HG03196 (cell line): Measurements from ENCODE around the gene ASAP3.

Experiments used
- ATAC-seq: cut with Tn5 transposase; IDR thresholded peaks from one replicate; pipeline ENCODE4 v1.9.1; 2021; ENCODE audit not compliant: unreplicated experiment

The ASAP3 gene

GRCh38 chr1:23424293-23425192 lies 59.4 kb downstream of the ASAP3 start, which contains the start of gene TCEA3:
TCEA3 (minus strand) TSS chr1:23424748; CDS start chr1:23424633, 115 bp downstream.
- no peak for ATAC-seq

GRCh38 chr1:23423415-23424292 lies 60.3 kb downstream of the ASAP3 start:
- no peak for ATAC-seq

- no peak for ATAC-seq
Measured at GRCh38 chr1:23422941-23423340, 61.0 kb downstream of the ASAP3 start.

- ATAC-seq = no peak
Measured at GRCh38 chr1:23422241-23422877, 61.6 kb downstream of the ASAP3 start.

- ATAC-seq = no peak
Measured at GRCh38 chr1:23421753-23422240, 62.2 kb downstream of the ASAP3 start.

DNA sequence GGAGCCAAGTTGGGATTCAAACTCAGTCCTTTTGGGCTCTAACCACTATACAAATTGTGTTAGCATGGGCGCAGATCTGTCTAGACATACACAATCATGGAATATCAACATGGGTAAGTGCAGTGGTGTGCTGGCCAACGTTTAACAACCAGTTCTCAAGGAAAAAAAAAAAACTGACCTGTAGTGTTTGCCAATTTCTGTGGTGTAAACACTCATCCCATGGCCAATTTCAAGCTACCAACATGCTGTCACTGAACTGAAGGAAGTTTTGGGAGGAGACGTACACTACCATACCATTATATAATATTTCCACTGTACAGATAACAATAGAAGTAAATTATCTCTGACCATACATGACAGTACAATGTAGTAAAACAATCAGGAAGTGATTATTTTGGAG lies 62.6 kb downstream of the ASAP3 start:
- no peak for ATAC-seq

DNA sequence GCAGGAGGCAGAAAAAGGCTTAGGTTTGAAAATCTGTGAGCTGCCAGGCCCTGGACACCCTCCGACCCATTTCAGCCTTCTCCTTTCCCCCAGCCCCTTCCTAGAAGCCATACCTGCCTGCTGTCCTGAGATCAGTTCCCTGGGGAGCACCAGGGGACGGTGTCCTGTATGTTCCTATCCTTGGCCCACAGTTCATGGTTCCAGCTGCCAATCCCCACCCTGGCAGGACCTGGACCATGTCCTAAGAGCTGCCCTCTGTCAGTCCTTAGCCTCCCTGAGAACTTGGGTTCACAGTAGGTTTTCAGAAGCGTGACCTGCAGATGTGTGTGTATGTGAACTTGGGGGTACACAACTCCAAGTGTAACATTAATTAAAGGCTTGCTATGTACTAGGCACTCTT lies 63.2 kb downstream of the ASAP3 start:
- ATAC-seq = no peak

DNA sequence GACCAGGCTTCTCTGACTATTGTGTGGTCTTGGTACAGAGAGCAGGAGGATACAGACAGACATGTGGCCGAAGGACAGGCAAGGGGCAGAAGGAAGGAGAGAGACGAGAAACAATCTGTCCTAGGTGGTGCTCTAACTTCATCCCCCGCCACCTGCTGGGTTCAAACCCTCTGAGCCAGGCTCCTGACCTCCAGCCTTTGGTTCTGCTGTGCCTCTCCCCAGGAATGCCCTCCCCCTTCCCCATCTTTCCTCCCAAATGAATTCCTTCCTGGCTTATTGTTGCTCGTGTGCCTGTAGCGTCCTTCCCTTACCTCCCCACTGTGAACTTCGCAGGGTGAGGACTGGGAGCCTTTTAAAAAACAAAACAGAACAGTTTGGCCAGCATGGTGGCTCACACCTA lies 64.8 kb downstream of the ASAP3 start:
- ATAC-seq = no peak

DNA sequence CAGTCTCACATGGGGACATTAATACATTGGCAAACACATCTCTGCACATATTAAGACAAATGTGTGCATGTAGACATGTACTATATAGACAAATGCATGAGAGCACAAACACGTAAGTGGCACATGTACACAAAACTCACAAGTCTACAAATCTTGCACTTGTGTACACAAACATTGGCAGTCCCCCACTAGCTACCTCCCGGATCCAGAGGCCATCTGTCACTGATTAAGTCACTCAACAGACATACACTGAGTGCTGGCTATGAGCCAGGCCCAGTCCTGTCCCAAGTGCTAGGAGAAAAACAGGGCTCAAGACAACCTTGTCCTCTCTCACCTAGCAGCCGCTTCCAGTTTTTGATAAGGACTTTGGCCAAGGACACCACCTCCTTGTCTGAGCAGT lies 66.4 kb downstream of the ASAP3 start:
- no peak for ATAC-seq

DNA sequence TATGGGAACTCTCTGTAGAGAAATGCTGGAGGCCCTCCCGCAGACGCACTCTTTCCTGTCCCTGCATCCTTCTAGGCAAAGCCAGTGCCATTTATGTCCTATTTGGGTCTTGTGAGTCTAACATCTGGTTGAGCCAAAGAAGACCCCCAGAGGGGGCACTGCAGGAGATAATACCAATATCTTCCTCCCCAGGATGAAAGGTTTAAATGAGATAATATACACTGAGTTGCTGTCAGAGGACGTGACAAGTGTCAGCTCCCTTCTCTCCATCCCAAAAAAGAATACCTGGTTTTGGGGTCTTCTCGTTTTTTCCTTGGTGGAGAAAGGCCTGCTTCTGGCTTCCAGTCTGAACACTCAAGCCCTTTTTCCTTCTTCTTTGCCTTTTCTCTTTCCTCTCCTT lies 67.0 kb downstream of the ASAP3 start:
- no peak for ATAC-seq

GRCh38 chr1:23408797-23409290 lies 75.1 kb downstream of the ASAP3 start:
- ATAC-seq = no peak

GRCh38 chr1:23407016-23407630 lies 76.9 kb downstream of the ASAP3 start:
- no peak for ATAC-seq

- no peak for ATAC-seq
Measured at GRCh38 chr1:23405946-23406345, 78.0 kb downstream of the ASAP3 start.

DNA sequence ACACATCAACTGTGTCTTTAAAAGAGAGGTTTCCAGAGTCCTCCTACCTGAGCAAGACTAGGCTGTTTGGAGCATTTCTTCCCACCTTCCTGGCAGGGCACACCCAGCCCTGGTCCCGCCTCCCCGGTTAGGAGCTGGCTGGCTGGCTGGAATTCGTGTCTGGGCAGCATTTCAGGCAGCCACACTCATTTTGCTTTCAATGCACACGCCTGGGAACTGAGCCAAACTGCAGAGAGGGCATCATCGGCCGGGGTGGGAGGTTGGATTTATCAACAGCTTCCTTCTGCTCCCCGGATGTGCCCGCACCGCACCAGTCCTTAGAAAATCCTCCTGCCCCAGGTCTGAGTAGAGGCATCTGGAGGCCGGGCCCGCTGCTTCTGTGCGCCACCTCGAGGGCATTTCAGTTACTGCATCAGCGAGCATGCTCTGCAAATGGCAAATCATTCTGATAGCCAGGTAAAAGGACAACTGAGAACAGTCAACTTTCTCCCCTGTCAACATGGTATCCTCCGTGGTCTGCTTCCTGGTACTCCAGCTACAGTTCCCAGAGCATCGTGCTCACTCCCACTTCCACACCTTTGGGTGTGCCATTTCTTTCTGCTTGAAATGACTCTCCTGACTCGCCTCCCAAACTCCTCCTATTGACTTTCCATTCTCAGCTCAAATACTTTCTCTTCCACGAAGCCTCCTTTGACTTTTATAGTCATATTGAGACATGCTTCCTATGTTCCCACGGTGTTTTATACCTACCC lies 80.1 kb downstream of the ASAP3 start:
- no peak for ATAC-seq

- ATAC-seq = no peak
Measured at GRCh38 chr1:23403355-23403734, 80.6 kb downstream of the ASAP3 start.

DNA sequence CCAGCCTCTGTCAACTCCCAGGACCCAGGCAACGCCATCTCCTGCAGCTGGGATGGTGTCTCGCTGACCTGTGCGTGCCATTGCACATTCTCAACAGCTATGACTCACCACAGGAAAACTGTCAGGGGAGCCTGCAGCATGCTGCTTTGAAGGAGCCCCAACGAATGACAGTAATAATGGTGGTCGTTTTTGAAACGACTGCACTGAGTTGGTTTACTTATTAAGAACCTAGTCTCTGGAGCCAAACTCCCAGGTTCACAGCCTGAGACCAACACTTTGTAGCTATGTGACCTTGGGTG lies 81.0 kb downstream of the ASAP3 start:
- no peak for ATAC-seq

DNA sequence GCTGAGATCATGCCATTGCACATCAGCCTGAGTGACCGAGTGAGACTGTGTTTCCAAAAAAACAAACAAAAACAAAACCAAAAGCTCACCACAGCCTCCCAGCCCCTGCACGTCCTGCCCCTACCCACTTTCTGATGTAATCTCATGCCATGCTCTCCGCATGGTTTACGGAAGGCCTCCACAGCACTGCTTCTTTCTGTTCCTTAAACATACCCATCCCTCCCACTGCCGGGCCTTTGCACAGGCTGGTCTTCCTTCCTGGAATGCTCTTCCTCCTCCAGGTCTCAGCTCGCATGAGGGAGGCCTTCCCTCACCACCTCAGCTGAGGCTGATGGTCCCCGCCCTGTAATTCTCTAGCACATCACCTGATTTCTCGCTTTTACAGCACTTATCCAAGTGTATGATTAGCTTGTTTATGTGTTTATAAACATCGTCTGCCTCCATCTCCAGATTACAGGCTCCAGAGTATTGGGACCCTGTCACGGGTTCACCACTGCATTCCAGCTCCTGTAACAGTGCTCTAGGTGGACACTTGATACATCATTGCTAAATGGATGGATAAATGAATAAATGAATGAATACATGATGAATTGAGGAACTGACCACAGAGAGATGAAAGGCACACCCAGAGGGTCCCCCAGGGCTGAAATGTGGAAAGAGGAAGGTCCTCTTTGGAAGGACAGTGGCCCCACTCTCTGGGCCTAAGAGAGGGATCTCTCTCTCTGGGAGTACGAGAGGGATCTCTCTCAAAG lies 81.5 kb downstream of the ASAP3 start:
- ATAC-seq = no peak

GRCh38 chr1:23401313-23401712 lies 82.7 kb downstream of the ASAP3 start:
- ATAC-seq = no peak

DNA sequence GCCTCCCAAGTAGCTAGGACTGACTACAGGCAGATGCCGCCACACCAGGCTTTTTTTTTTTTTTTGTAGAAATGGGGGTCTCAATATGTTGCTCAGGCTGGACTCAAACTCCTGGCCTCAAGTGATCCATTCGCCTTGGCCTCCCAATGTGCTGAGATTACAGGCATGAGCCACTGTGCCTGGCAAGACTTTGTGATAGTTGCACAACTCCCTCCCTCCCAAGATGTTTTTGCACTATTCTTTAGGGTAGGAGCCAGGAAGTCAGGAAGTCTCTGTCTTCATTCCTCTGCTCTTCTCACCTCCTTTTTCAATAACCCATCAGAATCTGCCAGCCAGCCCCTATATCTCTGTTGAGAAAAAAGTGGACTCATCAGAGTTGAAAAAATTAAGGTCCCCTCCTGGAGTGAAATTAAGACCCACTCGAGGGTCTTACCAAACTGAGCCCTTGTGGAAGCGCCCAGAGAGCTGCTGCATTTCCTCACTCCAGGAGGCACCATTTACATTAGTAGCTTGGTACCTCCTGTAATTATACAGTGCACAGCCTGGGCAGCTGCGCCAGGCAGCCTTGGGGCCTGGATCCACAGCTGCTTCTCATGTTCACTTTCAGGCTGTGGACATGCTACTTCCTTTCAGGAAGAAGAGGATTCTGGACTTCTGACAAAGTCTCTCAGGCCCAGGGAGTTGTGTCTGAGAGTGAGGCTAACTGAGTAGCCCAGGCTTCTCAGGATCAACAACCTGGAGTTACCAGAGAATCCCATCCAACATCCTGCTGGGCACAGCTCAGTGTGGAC lies 83.5 kb downstream of the ASAP3 start:
- ATAC-seq = no peak
